GM19043 (cell line): Measurements from ENCODE around the gene RASSF9.

ENCODE experiments used
- ATAC-seq: cut with Tn5 transposase; IDR thresholded peaks from one replicate; pipeline ENCODE4 v1.9.1; 2021; ENCODE audit warnings: low read depth; ENCODE audit not compliant: unreplicated experiment

The RASSF9 gene

DNA sequence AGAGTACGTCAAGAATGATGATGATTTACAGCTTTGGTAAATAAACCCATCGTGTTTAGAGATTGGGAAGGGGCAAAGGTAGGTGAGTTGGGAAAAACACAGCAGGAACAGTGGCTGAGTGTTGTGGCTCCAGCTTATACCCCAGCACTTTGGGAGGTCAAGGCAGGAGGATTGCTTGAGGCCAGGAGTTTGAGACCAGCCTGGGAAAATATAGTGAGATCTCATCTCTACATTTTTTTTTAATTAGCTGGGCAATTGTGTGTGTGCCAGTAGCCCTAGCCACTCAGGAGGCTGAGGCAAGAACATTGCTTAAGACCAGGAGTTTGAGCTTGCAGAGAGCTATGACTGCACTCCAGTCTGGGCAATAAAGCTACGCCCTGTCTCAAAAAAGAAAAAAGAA is 77.1 kb downstream of the RASSF9 start:
- ATAC-seq = no peak

DNA sequence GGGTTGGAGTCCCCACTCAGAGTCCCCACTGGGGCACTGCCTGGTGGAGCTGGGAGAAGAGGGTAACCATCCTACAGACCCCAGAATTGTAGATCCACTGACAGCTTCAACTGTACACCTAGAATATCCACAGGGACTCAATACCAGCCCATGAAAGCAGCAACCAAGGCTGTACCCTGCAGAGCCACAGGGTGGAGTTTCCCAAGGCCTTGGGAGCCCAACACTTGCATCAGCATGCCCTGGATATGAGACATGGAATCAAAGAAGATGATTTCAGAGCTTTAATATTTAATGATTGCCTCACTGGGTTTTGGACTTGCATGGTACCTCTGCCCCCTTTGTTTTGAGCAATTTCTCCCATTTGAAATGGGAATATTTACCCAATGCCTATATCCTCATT is 80.4 kb downstream of the RASSF9 start:
- ATAC-seq = no peak
